T47D (cell line): ENCODE results near the gene ZNF607.
A peak's percentile ranks its signal among the peaks of the same experiment; 100 is the strongest.
"Not testable (repeated sequence)": the region's sequence is repeated elsewhere in the genome, so short reads cannot be mapped to it uniquely, and the experiment has no call there.

Source experiments
- DNase-seq, 2 experiments: peaks; one replicate each; pipeline versions ENCODE4 v3.0.0 to v3.0.0-alpha.2; 2011 to 2012; ENCODE audit warnings: low read depth in 1 of 2, low spot score in 1 of 2
- JUND ChIP-seq: IDR thresholded peaks from 2 replicates; pipeline ENCODE4 v1.6.1; 2012; ENCODE audit warnings: low read depth
- in situ Hi-C: cut with HindIII; loops from 2 replicates; pipeline ENCODE4 v1.10.0; 2016; ENCODE audit warnings: low sequenced_read_pairs, low pct_unique_long_range_greater_than_20kb

The ZNF607 gene

GRCh38 chr19:37692956-37693620 is 26.5 kb downstream of the ZNF607 start:
- in situ Hi-C loops = no loop called here
- TF ChIP-seq JUND = no peak
- DNase-seq = no peak

- in situ Hi-C loops = no loop called here
- TF ChIP-seq JUND = no peak
- peak; percentile 51 to 90 for DNase-seq
Observed at GRCh38 chr19:37691881-37692504, 27.6 kb downstream of the ZNF607 start.

GRCh38 chr19:37683520-37683919 is 36.0 kb downstream of the ZNF607 start:
- no peak for TF ChIP-seq JUND
- no peak for DNase-seq
- in situ Hi-C loops = no loop called here

GRCh38 chr19:37669450-37669914 is 50.1 kb downstream of the ZNF607 start:
- in situ Hi-C loops = no loop called here
- DNase-seq = peak in 1 of 2 experiments; percentile 6
- TF ChIP-seq JUND = no peak

DNA sequence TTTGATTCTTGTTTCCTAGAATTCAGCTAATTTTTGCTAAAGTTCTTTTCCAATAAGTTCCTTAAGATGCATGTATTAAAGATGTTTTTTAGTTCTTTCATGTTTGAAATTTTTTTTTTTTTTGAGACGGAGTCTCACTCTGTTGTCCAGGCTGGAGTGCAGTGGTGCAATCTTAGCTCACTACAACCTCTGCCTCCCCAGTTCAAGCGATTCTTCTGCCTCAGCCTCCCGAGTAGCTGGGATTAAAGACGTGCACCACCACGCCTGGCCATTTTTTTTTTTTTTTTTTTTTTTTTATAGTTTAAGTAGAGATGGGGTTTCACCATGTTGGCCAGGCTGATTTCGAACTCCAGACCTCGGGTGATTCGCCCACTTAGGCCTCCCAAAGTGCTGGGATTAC is 62.4 kb downstream of the ZNF607 start:
- in situ Hi-C loops, DNase-seq: not testable (repeated sequence)

- DNase-seq = peak; percentile 81 to 87
- in situ Hi-C loops = no loop called here
- TF ChIP-seq JUND = no peak
Observed at GRCh38 chr19:37655689-37656371, 63.7 kb downstream of the ZNF607 start.

DNA sequence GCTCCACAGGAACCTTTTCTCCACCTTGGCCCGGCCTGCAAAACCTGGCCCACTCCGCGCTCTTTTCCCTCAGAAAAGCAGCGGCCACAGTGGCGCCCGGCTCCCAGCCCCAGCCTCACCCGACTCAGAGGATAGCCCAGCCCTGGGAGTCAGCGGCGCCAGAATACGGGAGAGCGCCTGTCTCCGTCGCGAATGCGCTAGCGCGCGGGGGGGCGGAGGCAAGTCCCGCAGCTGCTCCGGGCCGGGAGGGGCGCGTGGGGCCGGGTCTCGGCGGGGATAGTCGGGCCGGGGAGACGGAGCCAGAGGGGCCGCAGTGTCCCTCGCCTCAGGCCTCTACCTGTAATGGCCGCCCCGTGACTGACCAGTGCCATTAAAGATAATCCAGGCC is 64.3 kb downstream of the ZNF607 start, which contains the start of gene ZFP30:
TSS of gene ZFP30 (minus strand) at position 165 of the 388 bp plus-strand sequence. CDS start 7,643 bp downstream, outside the sequence.
- TF ChIP-seq JUND = no peak
- in situ Hi-C loops = no loop called here
- peak; percentile 83 to 91 for DNase-seq

- peak; percentile 5 to 30 for DNase-seq
- in situ Hi-C loops = no loop called here
Observed at GRCh38 chr19:37654629-37655300, 64.8 kb downstream of the ZNF607 start.

DNA sequence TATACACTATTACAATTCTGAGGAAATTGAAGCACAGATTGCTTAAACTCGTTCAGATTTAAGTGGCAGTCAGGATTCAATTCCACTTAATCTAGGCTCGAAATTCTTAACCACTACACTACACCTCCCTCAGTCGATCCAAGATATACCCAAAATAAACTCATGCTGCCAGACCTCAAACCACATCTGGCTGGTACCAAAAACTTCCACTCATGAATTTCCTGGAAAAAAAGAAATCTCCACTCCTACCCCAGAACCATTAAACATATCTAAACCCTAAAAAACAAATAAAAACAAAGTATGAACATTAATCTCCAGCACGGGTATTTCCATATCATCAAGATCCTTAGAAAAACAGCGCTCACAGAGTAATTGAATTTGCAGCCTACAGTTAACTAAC is 65.4 kb downstream of the ZNF607 start:
- no peak for DNase-seq
- in situ Hi-C loops = no loop called here
- TF ChIP-seq JUND = no peak

More at GRCh38 chr19:37654629-37655300, 64.8 kb downstream of the ZNF607 start:
- TF ChIP-seq JUND = no peak
